Activated naive CD8-positive, alpha-beta T cell (primary cell): Measurements from ENCODE around the gene LRP1B.

ENCODE experiments used
- H3K27ac Mint-ChIP-seq: one replicate; pipeline ENCODE4 v1.8.0; 2021; ENCODE audit warnings: mixed read lengths
- H3K27me3 Mint-ChIP-seq: one replicate; pipeline ENCODE4 v1.8.0; 2021; ENCODE audit warnings: mixed read lengths
- H3K36me3 Mint-ChIP-seq: one replicate; pipeline ENCODE4 v1.8.0; 2021; ENCODE audit warnings: mixed read lengths
- H3K4me1 Mint-ChIP-seq: one replicate; pipeline ENCODE4 v1.8.0; 2021; ENCODE audit warnings: low read depth, mixed read lengths
- H3K4me3 Mint-ChIP-seq: one replicate; pipeline ENCODE4 v1.8.0; 2021; ENCODE audit warnings: mild to moderate bottlenecking, mixed read lengths
- H3K9me3 Mint-ChIP-seq: one replicate; pipeline ENCODE4 v1.8.0; 2021; ENCODE audit warnings: low read depth, mixed read lengths

Gene LRP1B

GRCh38 chr2:140711867-140712266 lies 1418.9 kb downstream of the LRP1B start:
- Mint-ChIP-seq H3K4me3 (no peak overlapping the region), H3K9me3 (peaks cover 5% of the 10 kb centered on the region), H3K27ac (no peak overlapping the region), H3K4me1 (no peaks in the 10 kb centered on the region), H3K36me3 (no peaks in the 10 kb centered on the region), H3K27me3 (no peaks in the 10 kb centered on the region)

GRCh38 chr2:140701726-140702125 lies 1429.1 kb downstream of the LRP1B start:
- Mint-ChIP-seq H3K36me3 (no peaks in the 10 kb centered on the region), H3K27ac (no peak overlapping the region), H3K4me3 (no peak overlapping the region), H3K9me3 (peaks cover 3% of the 10 kb centered on the region), H3K27me3 (no peaks in the 10 kb centered on the region), H3K4me1 (no peaks in the 10 kb centered on the region)

- H3K4me1 Mint-ChIP-seq, result no peaks in the 10 kb centered on the region
- H3K27me3 Mint-ChIP-seq, result no peaks in the 10 kb centered on the region
- no peak overlapping the region for H3K4me3 Mint-ChIP-seq
- H3K9me3 Mint-ChIP-seq, result peaks cover 3% of the 10 kb centered on the region
- H3K27ac Mint-ChIP-seq, result no peak overlapping the region
- H3K36me3 Mint-ChIP-seq, result no peaks in the 10 kb centered on the region
Measured at GRCh38 chr2:140698636-140699035, 1432.2 kb downstream of the LRP1B start.

- Mint-ChIP-seq H3K27ac (no peak overlapping the region), H3K4me3 (no peak overlapping the region), H3K27me3 (no peaks in the 10 kb centered on the region)
Measured at GRCh38 chr2:140696449-140696848, 1434.4 kb downstream of the LRP1B start.

GRCh38 chr2:140695155-140695554 lies 1435.7 kb downstream of the LRP1B start:
- Mint-ChIP-seq H3K9me3 (peaks cover 7% of the 10 kb centered on the region), H3K4me3 (no peak overlapping the region), H3K36me3 (no peaks in the 10 kb centered on the region), H3K4me1 (no peaks in the 10 kb centered on the region), H3K27ac (no peak overlapping the region), H3K27me3 (no peaks in the 10 kb centered on the region)

More at GRCh38 chr2:140696449-140696848, 1434.4 kb downstream of the LRP1B start:
- Mint-ChIP-seq H3K36me3 (no peaks in the 10 kb centered on the region), H3K4me1 (no peaks in the 10 kb centered on the region), H3K9me3 (peaks cover 7% of the 10 kb centered on the region)

GRCh38 chr2:140687825-140688224 lies 1443.0 kb downstream of the LRP1B start:
- H3K9me3 Mint-ChIP-seq, result peaks cover 12% of the 10 kb centered on the region
- no peaks in the 10 kb centered on the region for H3K27me3 Mint-ChIP-seq
- H3K36me3 Mint-ChIP-seq, result no peaks in the 10 kb centered on the region

GRCh38 chr2:140683658-140684057 lies 1447.2 kb downstream of the LRP1B start:
- H3K4me3 Mint-ChIP-seq, result no peak overlapping the region
- peaks cover 8% of the 10 kb centered on the region for H3K9me3 Mint-ChIP-seq
- H3K27ac Mint-ChIP-seq, result no peak overlapping the region
- no peaks in the 10 kb centered on the region for H3K27me3 Mint-ChIP-seq
- H3K4me1 Mint-ChIP-seq, result no peaks in the 10 kb centered on the region
- no peaks in the 10 kb centered on the region for H3K36me3 Mint-ChIP-seq

More at GRCh38 chr2:140687825-140688224, 1443.0 kb downstream of the LRP1B start:
- Mint-ChIP-seq H3K27ac (no peak overlapping the region), H3K4me1 (no peaks in the 10 kb centered on the region), H3K4me3 (no peak overlapping the region)

GRCh38 chr2:140680862-140681261 lies 1450.0 kb downstream of the LRP1B start:
- H3K36me3 Mint-ChIP-seq, result no peaks in the 10 kb centered on the region
- H3K4me3 Mint-ChIP-seq, result no peak overlapping the region
- H3K27me3 Mint-ChIP-seq, result no peaks in the 10 kb centered on the region

GRCh38 chr2:140679752-140680151 lies 1451.1 kb downstream of the LRP1B start:
- Mint-ChIP-seq H3K4me1 (no peaks in the 10 kb centered on the region), H3K4me3 (no peak overlapping the region), H3K9me3 (peaks cover 9% of the 10 kb centered on the region), H3K27me3 (no peaks in the 10 kb centered on the region), H3K36me3 (no peaks in the 10 kb centered on the region), H3K27ac (no peak overlapping the region)

More at GRCh38 chr2:140680862-140681261, 1450.0 kb downstream of the LRP1B start:
- Mint-ChIP-seq H3K4me1 (no peaks in the 10 kb centered on the region), H3K9me3 (peaks cover 8% of the 10 kb centered on the region), H3K27ac (no peak overlapping the region)

GRCh38 chr2:140669911-140670310 lies 1460.9 kb downstream of the LRP1B start:
- Mint-ChIP-seq H3K36me3 (no peaks in the 10 kb centered on the region), H3K4me3 (no peak overlapping the region)

GRCh38 chr2:140667203-140667602 lies 1463.6 kb downstream of the LRP1B start:
- no peaks in the 10 kb centered on the region for H3K4me1 Mint-ChIP-seq
- H3K27ac Mint-ChIP-seq, result no peak overlapping the region
- H3K4me3 Mint-ChIP-seq, result no peak overlapping the region
- no peaks in the 10 kb centered on the region for H3K27me3 Mint-ChIP-seq
- H3K36me3 Mint-ChIP-seq, result no peaks in the 10 kb centered on the region
- peaks cover 20% of the 10 kb centered on the region for H3K9me3 Mint-ChIP-seq

More at GRCh38 chr2:140669911-140670310, 1460.9 kb downstream of the LRP1B start:
- Mint-ChIP-seq H3K9me3 (peaks cover 24% of the 10 kb centered on the region), H3K4me1 (no peaks in the 10 kb centered on the region), H3K27me3 (no peaks in the 10 kb centered on the region), H3K27ac (no peak overlapping the region)

- Mint-ChIP-seq H3K4me1 (no peaks in the 10 kb centered on the region), H3K27me3 (no peaks in the 10 kb centered on the region), H3K27ac (no peak overlapping the region)
Measured at GRCh38 chr2:140662504-140662903, 1468.3 kb downstream of the LRP1B start.

GRCh38 chr2:140658760-140659692 lies 1471.8 kb downstream of the LRP1B start:
- peaks cover 6% of the 10 kb centered on the region for H3K9me3 Mint-ChIP-seq
- H3K4me3 Mint-ChIP-seq, result no peak overlapping the region
- H3K4me1 Mint-ChIP-seq, result no peaks in the 10 kb centered on the region
- H3K27me3 Mint-ChIP-seq, result no peaks in the 10 kb centered on the region
- no peaks in the 10 kb centered on the region for H3K36me3 Mint-ChIP-seq
- H3K27ac Mint-ChIP-seq, result no peak overlapping the region

More at GRCh38 chr2:140662504-140662903, 1468.3 kb downstream of the LRP1B start:
- peaks cover 9% of the 10 kb centered on the region for H3K9me3 Mint-ChIP-seq
- H3K4me3 Mint-ChIP-seq, result no peak overlapping the region
- no peaks in the 10 kb centered on the region for H3K36me3 Mint-ChIP-seq

- peaks cover 6% of the 10 kb centered on the region for H3K9me3 Mint-ChIP-seq
Measured at GRCh38 chr2:140657657-140658056, 1473.2 kb downstream of the LRP1B start.

GRCh38 chr2:140654565-140654964 lies 1476.3 kb downstream of the LRP1B start:
- H3K27me3 Mint-ChIP-seq, result no peaks in the 10 kb centered on the region
- peaks cover 6% of the 10 kb centered on the region for H3K9me3 Mint-ChIP-seq
- no peaks in the 10 kb centered on the region for H3K4me1 Mint-ChIP-seq
- H3K36me3 Mint-ChIP-seq, result no peaks in the 10 kb centered on the region
- no peak overlapping the region for H3K4me3 Mint-ChIP-seq
- no peak overlapping the region for H3K27ac Mint-ChIP-seq

More at GRCh38 chr2:140657657-140658056, 1473.2 kb downstream of the LRP1B start:
- H3K27me3 Mint-ChIP-seq, result no peaks in the 10 kb centered on the region
- no peak overlapping the region for H3K4me3 Mint-ChIP-seq
- no peak overlapping the region for H3K27ac Mint-ChIP-seq
- no peaks in the 10 kb centered on the region for H3K4me1 Mint-ChIP-seq
- H3K36me3 Mint-ChIP-seq, result no peaks in the 10 kb centered on the region
